SW480 (cell line): ENCODE measurements around the gene IZUMO4.

ENCODE experiments used
- DNase-seq: peaks from one replicate; pipeline ENCODE4 v3.0.0-alpha.2; 2016; ENCODE audit warnings: low spot score

Gene IZUMO4

GRCh38 chr19:2148482-2149135 lies 51.9 kb downstream of the IZUMO4 start:
- DNase-seq: no peak
